ENCODE results near the gene SETDB1.

- TF ChIP-seq, protein P1, sequence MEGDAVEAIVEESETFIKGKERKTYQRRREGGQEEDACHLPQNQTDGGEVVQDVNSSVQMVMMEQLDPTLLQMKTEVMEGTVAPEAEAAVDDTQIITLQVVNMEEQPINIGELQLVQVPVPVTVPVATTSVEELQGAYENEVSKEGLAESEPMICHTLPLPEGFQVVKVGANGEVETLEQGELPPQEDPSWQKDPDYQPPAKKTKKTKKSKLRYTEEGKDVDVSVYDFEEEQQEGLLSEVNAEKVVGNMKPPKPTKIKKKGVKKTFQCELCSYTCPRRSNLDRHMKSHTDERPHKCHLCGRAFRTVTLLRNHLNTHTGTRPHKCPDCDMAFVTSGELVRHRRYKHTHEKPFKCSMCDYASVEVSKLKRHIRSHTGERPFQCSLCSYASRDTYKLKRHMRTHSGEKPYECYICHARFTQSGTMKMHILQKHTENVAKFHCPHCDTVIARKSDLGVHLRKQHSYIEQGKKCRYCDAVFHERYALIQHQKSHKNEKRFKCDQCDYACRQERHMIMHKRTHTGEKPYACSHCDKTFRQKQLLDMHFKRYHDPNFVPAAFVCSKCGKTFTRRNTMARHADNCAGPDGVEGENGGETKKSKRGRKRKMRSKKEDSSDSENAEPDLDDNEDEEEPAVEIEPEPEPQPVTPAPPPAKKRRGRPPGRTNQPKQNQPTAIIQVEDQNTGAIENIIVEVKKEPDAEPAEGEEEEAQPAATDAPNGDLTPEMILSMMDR (IDR thresholded peaks at IDR 0.05): no peak
- TF ChIP-seq POLR2AphosphoS5 (IDR thresholded peaks at IDR 0.05) (no peak), POLR2A (IDR thresholded peaks at IDR 0.05) (no peak), EP300 (IDR thresholded peaks at IDR 0.05) (no peak)
Measured at GRCh38 chr1:150972417-150972940, 46.3 kb downstream of the SETDB1 start.

All from sigmoid colon (tissue), 4 donors.